Measurements from ENCODE around the gene TCF4.

TCF4 gene

GRCh38 chr18:55320424-55321264 lies 267.3 kb downstream of the TCF4 start:
- no peak for DNase-seq (ENCODE audit: low spot score)

DNA sequence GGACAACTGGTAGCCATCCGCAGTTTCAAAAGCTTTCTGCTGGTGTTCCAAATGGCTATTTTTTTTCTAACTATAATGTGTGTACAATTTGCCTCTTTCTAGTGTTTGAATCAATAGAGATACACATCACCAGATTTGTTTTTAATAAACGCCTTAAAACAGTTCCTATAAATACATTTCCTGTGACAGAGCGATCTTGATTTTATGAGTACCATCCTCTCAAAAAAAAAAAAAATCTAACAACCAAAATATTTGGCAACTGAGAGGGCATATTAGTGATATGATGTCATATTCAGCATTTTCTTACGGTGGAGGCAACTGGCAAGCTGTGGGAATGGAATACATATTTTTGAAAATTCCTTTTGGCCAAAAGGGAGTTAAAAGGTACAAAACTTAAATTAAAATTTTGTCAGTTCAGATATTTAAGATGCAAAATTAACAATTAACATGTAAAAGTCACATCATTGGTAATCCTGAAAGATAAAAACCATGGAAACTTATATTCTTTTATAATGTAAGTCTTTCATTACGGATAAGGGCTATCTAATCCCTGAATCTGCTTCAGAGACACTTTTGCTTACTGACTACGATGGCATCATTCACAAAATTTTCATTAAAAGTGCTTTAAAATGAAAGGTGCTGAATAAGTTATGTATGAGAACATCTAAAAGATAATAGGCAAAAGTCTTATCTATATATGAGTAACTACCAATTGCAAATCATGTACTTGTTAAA lies 268.4 kb downstream of the TCF4 start:
- peak; percentile 40 for DNase-seq (ENCODE audit: low spot score)

DNA sequence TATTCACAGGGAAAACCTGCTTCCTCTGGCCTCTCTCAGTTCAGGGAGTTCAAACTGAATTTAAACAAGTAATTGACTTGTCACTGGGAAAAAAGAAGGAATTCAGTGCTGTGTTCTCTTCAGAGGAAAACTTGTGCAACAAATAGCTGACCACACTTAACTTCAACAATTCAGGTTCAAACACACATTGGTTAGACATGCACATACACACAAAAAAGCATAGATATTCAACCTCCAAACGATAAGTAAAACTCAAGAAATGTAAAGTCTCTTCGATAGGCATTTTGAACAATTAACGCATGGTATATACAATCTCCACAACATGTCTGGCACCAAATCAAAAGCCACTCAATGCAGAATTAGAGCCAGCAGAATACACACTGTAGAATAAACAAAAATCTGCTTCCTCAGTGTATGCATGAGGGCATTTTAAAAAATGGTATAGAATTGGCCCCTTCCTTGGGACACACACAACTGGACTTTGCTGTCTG lies 269.0 kb downstream of the TCF4 start:
- DNase-seq (ENCODE audit: low spot score) = peak; percentile 45

- peak; percentile 47 for DNase-seq (ENCODE audit: low spot score)
These were observed 270.1 kb downstream of the TCF4 start for GRCh38 chr18:55317864-55318263.

DNA sequence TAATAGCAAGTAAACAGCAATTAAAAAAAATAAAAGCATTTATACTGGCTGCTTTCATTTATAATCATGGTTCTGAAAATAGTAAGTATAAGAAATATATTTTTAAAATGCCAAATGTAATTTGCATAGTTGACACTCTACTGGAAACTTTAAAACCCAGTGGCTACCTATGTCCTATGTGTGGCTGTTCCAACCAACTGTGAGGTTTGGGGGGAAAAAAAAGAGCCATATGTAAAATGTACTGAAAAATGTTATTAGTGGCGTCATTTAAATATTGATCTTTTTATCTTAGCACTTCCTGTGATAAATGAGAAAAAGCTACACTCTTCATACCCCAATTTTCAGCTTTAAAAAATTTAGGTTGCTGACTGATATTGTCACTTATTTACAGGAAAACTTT lies 270.7 kb downstream of the TCF4 start:
- DNase-seq (ENCODE audit: low spot score) = no peak

DNA sequence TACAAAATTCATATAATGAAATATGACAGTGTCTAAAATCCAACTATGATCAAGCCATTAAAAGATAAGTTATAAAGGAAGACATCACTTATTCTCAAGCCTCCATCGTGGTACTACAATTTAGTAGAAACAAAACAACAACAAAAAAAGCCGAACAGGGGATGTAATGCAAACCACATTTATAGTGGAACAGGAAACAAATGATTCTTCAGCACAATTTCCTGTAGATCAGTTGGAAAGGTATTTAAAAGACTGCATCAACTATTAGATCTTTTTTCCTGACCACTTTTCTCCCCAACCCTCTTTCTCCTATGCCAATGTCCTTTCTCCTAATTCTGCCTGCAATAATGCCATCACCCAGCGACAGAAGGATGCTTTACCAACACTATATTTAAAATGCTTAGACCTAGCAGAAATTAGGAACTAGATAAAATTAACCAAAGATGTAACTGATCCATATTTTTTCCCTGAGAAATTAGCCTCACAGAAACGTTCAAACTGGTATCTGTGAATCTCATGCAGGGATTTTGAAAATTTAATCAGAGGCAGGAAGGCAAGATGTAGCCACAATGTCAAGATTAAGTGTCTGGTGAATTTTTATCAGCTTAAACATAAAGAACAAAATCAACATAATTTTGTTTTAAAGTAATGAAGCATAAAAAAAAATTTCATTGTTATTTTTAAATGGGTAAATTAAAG lies 271.4 kb downstream of the TCF4 start:
- DNase-seq (ENCODE audit: low spot score) = peak; percentile 38

- DNase-seq (ENCODE audit: low spot score) = no peak
These were observed 273.3 kb downstream of the TCF4 start for GRCh38 chr18:55314615-55315237.

- DNase-seq (ENCODE audit: low spot score) = no peak
These were observed 274.0 kb downstream of the TCF4 start for GRCh38 chr18:55314031-55314430.

DNA sequence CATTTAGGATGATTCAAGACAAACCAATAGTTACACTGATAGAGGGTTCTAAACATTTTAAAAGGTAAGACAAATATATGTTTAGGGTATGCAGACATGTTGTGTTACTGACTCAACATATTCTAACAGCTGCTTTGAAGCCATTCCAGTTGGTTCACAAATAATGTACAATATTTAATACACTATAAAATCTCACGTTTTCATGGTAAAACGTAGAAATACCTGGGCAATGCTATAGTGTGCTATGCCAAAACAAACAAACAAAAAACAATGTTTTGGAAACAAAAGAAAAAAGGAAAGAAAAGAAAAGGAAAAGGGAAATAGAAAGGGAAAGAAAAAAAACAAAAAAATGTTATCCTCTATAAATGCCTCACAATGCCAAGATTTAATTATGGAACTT lies 277.1 kb downstream of the TCF4 start:
- DNase-seq (ENCODE audit: low spot score) = no peak

- no peak for DNase-seq (ENCODE audit: low spot score)
These were observed 277.8 kb downstream of the TCF4 start for GRCh38 chr18:55310044-55310676.

- DNase-seq (ENCODE audit: low spot score) = no peak
These were observed 278.7 kb downstream of the TCF4 start for GRCh38 chr18:55309249-55309648.

GRCh38 chr18:55307505-55307904 lies 280.5 kb downstream of the TCF4 start:
- DNase-seq (ENCODE audit: low spot score) = no peak

DNA sequence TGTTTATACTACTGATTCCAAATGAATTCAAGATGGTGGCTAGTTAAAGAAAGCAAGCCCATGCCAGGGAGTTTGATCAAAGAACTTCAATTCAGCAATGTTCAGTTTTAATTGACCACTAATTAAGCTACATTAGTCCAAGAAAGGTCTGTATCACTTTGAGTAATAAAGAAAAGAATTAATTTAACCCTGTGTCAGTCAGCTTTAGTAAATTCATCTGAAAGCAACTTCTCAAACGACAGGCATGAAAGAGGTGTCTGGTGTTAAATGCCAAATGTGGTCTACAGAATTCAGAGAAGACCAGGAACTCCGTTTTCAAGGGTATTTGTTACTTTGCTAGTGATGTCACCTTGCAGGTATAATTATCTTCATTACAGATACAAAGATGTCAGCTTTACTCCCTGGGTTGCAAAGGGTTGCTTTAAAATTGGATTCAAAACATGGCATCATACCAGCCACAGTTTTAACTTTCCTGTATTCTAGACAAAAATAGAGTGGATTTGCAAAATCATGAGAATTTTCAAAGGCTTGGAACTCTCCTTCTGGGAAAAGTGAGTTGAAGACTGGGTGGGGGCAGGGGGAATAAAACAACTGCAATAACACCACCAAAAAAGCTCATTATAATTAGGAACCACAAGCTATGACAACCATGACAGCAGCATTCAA lies 281.5 kb downstream of the TCF4 start:
- no peak for DNase-seq (ENCODE audit: low spot score)

GRCh38 chr18:55302167-55302833 lies 285.7 kb downstream of the TCF4 start:
- peak; percentile 39 for DNase-seq (ENCODE audit: low spot score)

- DNase-seq (ENCODE audit: low spot score) = no peak
These were observed 286.2 kb downstream of the TCF4 start for GRCh38 chr18:55301824-55302166.

DNA sequence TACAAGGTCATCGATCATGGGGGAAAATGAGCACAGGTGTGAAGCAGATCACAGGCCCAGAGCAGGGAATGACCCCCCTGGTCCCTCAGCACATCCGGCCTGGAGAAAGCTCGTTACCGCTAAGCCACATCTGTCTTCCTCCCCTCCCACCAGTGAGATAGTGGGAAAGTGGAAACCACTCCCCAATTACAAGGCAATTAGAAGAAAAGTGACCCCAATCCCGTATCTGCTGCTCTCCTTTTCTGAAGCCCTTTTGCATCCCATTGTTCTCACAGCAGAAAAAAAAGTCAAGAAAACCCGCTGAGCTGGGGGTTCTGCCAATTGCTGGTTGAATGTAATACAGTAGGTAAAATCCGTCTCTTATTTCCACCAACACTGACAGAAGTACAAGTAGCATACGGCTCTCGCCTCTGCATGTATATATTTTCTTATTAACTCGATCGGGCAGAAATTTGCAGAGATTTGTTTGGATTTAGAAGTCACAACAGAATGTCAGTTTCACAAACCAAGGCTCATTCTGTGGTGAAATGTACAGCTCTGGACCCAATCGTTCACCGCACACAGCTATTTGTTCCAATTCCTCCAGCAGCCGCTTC lies 287.0 kb downstream of the TCF4 start:
- peak; percentile 78 for DNase-seq (ENCODE audit: low spot score)

DNA sequence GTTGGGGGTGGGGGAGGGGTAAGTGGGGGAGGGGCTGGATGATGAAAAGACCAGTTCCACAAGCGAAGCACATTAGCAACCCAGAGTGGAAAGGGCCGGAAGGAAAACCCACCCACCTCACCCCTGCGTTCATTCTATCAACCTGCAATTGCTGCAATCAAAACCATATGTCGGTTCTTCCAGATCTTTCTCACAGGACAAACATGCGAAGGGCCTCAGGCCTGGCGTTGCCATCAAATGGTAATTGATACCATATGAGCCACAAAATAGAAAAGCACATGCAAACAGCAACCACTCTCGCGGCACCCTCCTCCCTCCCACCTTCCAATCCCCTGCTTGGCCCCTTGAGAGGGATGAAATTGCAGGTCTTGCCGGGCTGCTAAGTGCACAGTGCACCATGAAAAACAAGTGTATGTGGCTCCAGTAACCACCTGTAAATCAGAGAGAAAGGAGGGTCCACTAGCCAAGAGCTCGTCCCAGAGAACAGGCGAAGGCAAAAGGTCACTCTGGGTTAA lies 287.5 kb downstream of the TCF4 start:
- DNase-seq (ENCODE audit: low spot score) = no peak

DNA sequence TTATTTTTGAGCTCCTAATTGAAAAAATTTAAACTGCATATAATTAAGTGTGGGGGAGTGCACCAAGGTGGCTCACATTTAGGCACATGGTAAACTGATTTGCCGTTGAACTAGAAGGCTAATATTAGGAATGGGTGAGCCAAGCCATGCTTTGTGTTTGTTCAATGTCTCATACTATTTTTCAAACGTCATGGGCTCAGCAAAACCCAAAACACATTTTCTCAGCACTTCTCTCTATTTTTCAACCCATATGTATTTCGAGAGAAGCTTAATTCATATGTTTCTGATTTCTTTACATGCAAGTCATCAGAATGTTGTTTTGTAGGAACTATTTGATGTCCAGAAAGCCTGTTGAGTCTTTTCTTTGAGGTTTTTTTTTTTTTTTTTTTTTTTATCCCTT lies 291.2 kb downstream of the TCF4 start:
- no peak for DNase-seq (ENCODE audit: low spot score)

DNA sequence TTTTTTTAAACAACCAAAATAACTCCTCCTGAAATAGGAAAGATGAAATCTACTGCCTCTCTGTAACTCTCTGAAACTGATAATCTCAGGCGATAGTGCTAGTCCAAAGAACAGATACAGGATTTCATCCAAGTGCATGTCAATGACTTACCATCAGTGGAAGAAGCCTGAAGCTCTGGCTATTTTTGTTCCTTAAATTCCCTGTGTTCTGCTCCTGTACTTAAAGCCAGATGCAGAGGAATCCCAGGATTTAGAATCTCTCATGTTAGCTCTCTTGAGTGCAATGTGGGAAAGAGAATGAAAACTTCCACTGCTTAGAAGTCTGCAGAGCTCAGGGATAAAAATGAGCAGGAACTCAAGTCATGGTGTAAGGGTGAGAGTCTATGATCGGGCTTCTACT lies 291.9 kb downstream of the TCF4 start:
- peak; percentile 35 for DNase-seq (ENCODE audit: low spot score)

DNA sequence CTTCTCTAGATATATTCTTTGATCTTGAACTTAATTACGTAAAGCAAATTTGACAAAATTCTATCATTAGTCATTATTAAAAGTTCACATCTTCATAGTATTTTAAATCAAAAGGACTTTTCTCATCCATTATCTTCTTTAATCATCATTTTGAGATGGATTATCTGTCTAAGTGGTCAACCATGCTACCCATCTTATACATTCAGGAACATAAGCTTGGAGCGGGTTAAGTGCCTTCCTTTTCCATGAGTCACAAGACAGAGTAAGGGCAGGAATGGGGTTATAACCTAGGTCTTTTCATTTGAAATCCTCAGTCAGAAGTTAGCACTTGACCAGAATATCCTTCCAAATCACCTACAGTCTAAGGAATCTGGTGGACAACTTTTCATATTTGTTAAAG lies 297.1 kb downstream of the TCF4 start:
- no peak for DNase-seq (ENCODE audit: low spot score)
